Neural cell (in vitro differentiated cells): ENCODE results near the gene CD247. TPM values are rescaled to one million over a fixed set of nuclear protein-coding genes. Genes with fewer than 3 reads are reported as not detected.

ENCODE experiments used
- H2AFZ ChIP-seq: fragments of 200-600, 300-800 bp; sonication (generic), shearing (Covaris generic); 2 replicates; pipeline ENCODE4 v1.6.0; 2014; ENCODE audit warnings: low read depth, mild to moderate bottlenecking, antibody characterized with exemption, low read length, moderate library complexity
- H3F3A ChIP-seq: fragments of 200-600 bp; shearing (Covaris generic); 2 replicates; pipeline ENCODE4 v1.6.1; 2016; ENCODE audit warnings: mild to moderate bottlenecking, moderate library complexity, mixed read lengths, antibody characterized with exemption, low read length; ENCODE audit not compliant: insufficient read depth, poor library complexity, severe bottlenecking
- H3K27ac ChIP-seq: fragments of 200-600, 300-800 bp; sonication (generic), shearing (Covaris generic); 2 replicates; pipeline ENCODE4 v1.5.1; 2014; ENCODE audit warnings: mild to moderate bottlenecking, low read length, moderate library complexity
- H3K27me3 ChIP-seq: fragments of 300-800, 200-600 bp; sonication (generic), shearing (Covaris generic); 2 replicates; pipeline ENCODE4 v1.6.0; 2014; ENCODE audit warnings: mild to moderate bottlenecking, low read depth, low read length, moderate library complexity; ENCODE audit not compliant: insufficient read depth
- H3K36me3 ChIP-seq: fragments of 300-800, 200-600 bp; sonication (generic), shearing (Covaris generic); 2 replicates; pipeline ENCODE4 v1.5.1; 2014; ENCODE audit warnings: mild to moderate bottlenecking, antibody characterized with exemption, low read length, moderate library complexity; ENCODE audit not compliant: insufficient read depth
- H3K4me2 ChIP-seq: fragments of 300-800, 200-600 bp; sonication (generic), shearing (Covaris generic); 2 replicates; pipeline ENCODE4 v1.6.0; 2014; ENCODE audit warnings: mild to moderate bottlenecking, low read length
- H3K4me3 ChIP-seq: fragments of 300-800, 200-600 bp; sonication (generic), shearing (Covaris generic); 2 replicates; pipeline ENCODE4 v1.5.1; 2014; ENCODE audit warnings: mild to moderate bottlenecking, low read length, moderate library complexity
- H3K79me2 ChIP-seq: fragments of 200-600 bp; shearing (Covaris generic); replicated peaks from 2 replicates; pipeline ENCODE4 v1.6.0; 2014; ENCODE audit warnings: mild to moderate bottlenecking, low read length, moderate library complexity; ENCODE audit not compliant: insufficient read depth
- H3K9ac ChIP-seq: fragments of 300-800, 200-600 bp; sonication (generic), shearing (Covaris generic); 2 replicates; pipeline ENCODE4 v1.6.1; 2016; ENCODE audit warnings: mild to moderate bottlenecking, low read length, mixed read lengths
- H3K9me2 ChIP-seq: fragments of 200-600 bp; shearing (Covaris generic); 2 replicates; pipeline ENCODE4 v1.6.1; 2016; ENCODE audit warnings: mild to moderate bottlenecking, low read length, mixed read lengths; ENCODE audit not compliant: insufficient read depth
- H3K9me3 ChIP-seq: fragments of 200-600, 300-800 bp; sonication (generic), shearing (Covaris generic); 2 replicates; pipeline ENCODE4 v1.6.1; 2016; ENCODE audit warnings: mild to moderate bottlenecking, mixed run types, low read length, moderate library complexity, mixed read lengths
- H4K20me1 ChIP-seq: fragments of 200-600 bp; shearing (Covaris generic); 2 replicates; pipeline ENCODE4 v1.6.1; 2016; ENCODE audit warnings: mild to moderate bottlenecking, mixed run types; ENCODE audit not compliant: insufficient read depth
- CTCF ChIP-seq: fragments of 450-650 bp; IDR thresholded peaks from 2 replicates; pipeline ENCODE4 v1.5.1; 2014; ENCODE audit warnings: antibody characterized with exemption, mild to moderate bottlenecking, moderate library complexity; ENCODE audit not compliant: poor library complexity, severe bottlenecking
- EP300 ChIP-seq: fragments of 450-650 bp; conservative IDR thresholded peaks from 2 replicates; pipeline ENCODE4 v1.6.1; 2014; ENCODE audit warnings: antibody characterized with exemption, mild to moderate bottlenecking, moderate library complexity; ENCODE audit not compliant: poor library complexity, severe bottlenecking
- EZH2 ChIP-seq: fragments of 200-600, 300-800 bp; shearing (Covaris generic), sonication (generic); IDR thresholded peaks from 2 replicates; pipeline ENCODE4 v1.6.1; 2014; ENCODE audit warnings: antibody characterized with exemption, low read length, borderline replicate concordance, mild to moderate bottlenecking; ENCODE audit not compliant: insufficient read depth, poor library complexity, severe bottlenecking
- MXI1 ChIP-seq: fragments of 450-650 bp; conservative IDR thresholded peaks from 2 replicates; pipeline ENCODE4 v1.6.1; 2014; ENCODE audit warnings: antibody characterized with exemption, mild to moderate bottlenecking; ENCODE audit not compliant: poor library complexity, severe bottlenecking
- POLR2AphosphoS5 ChIP-seq: IDR thresholded peaks from 2 replicates; pipeline ENCODE4 v1.6.1; 2012
- RAD21 ChIP-seq: fragments of 450-650 bp; conservative IDR thresholded peaks from 2 replicates; pipeline ENCODE4 v1.6.1; 2014; ENCODE audit warnings: antibody characterized with exemption, mild to moderate bottlenecking, moderate library complexity
- SMC3 ChIP-seq: fragments of 450-650 bp; conservative IDR thresholded peaks from 2 replicates; pipeline ENCODE4 v1.6.1; 2014; ENCODE audit warnings: antibody characterized with exemption, mild to moderate bottlenecking, moderate library complexity; ENCODE audit not compliant: poor library complexity
- TAF1 ChIP-seq: IDR thresholded peaks from 2 replicates; pipeline ENCODE4 v1.6.1; 2012; ENCODE audit warnings: low read depth
- polyA plus RNA-seq: library from polyadenylated mRNA; depleted of rRNA; stranded (reverse); fragments of >200 nt; gene quantifications from 2 replicates; pipeline ENCODE4 v1.2.3, GENCODE V29; 2014
- TF ChIP-seq, protein P1 (sequence below): IDR thresholded peaks from 2 replicates; pipeline ENCODE4 v1.6.1; 2012; ENCODE audit warnings: borderline replicate concordance

CD247 gene
- polyA plus RNA-seq, 1 donor from 2014 or later, result not detected

DNA sequence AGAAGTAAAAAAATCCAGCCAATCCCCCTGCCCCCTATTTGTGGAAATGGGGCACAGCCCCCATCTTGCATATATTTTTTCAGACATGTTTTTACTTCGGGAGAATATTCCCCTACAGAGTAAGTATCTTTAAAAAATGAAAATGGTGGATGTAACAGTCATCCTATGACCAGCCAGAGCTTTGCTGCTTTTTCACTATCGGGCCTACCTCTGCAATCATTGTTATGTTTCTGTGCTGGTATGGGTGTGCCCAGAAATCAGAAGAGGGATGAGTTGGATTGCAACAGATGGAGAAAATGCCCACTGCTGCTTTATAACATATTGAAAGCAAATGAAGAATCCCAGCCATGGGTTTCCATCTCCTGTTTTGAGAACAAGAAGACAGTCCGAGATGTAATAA is 2.9 kb downstream of the CD247 start:
- Histone ChIP-seq H3K36me3 (no peaks in the 10 kb centered on the region), H3K9me2 (no peaks in the 10 kb centered on the region), H3K9me3 (no peaks in the 10 kb centered on the region), H3K79me2 (no peaks in the 10 kb centered on the region), H3K4me3 (no peak overlapping the region), H3K9ac (no peak overlapping the region), H3K27me3 (no peaks in the 10 kb centered on the region), H3K4me2 (no peak overlapping the region), H3F3A (no peaks in the 10 kb centered on the region), H4K20me1 (no peaks in the 10 kb centered on the region), H3K27ac (no peak overlapping the region), H2AFZ (no peak overlapping the region)
- TF ChIP-seq SMC3, result no peak
- no peak for TF ChIP-seq POLR2AphosphoS5
- TF ChIP-seq CTCF, result no peak
- no peak for TF ChIP-seq RAD21
- TF ChIP-seq TAF1, result no peak
- TF ChIP-seq, protein P1, sequence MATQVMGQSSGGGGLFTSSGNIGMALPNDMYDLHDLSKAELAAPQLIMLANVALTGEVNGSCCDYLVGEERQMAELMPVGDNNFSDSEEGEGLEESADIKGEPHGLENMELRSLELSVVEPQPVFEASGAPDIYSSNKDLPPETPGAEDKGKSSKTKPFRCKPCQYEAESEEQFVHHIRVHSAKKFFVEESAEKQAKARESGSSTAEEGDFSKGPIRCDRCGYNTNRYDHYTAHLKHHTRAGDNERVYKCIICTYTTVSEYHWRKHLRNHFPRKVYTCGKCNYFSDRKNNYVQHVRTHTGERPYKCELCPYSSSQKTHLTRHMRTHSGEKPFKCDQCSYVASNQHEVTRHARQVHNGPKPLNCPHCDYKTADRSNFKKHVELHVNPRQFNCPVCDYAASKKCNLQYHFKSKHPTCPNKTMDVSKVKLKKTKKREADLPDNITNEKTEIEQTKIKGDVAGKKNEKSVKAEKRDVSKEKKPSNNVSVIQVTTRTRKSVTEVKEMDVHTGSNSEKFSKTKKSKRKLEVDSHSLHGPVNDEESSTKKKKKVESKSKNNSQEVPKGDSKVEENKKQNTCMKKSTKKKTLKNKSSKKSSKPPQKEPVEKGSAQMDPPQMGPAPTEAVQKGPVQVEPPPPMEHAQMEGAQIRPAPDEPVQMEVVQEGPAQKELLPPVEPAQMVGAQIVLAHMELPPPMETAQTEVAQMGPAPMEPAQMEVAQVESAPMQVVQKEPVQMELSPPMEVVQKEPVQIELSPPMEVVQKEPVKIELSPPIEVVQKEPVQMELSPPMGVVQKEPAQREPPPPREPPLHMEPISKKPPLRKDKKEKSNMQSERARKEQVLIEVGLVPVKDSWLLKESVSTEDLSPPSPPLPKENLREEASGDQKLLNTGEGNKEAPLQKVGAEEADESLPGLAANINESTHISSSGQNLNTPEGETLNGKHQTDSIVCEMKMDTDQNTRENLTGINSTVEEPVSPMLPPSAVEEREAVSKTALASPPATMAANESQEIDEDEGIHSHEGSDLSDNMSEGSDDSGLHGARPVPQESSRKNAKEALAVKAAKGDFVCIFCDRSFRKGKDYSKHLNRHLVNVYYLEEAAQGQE, result no peak
- TF ChIP-seq EP300, result no peak
- TF ChIP-seq EZH2, result no peak
- TF ChIP-seq MXI1, result no peak

DNA sequence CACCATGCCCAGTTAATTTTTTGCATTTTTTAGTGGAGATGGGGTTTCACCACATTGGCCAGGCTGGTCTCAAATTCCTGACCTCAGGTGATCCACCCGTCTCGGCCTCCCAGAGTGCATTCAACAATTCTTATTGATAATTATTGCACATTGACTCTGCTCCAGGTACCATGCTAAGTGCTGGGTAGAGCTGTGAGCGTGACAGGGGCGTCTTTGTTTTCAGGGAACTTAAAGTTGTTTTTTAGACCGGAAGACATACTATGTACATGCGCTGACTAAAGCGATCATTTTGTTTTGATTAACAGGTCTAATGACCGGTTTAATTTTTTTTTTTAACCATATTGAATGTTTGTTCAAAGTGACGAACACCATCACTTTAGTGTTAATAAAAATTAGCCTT is 4.0 kb downstream of the CD247 start:
- Histone ChIP-seq H3K79me2 (no peaks in the 10 kb centered on the region), H3K27ac (no peak overlapping the region), H3F3A (no peaks in the 10 kb centered on the region)

GRCh38 chr1:167512046-167512654 is 6.2 kb downstream of the CD247 start:
- H3K27me3 ChIP-seq, result no peaks in the 10 kb centered on the region
- H3K9me3 ChIP-seq, result no peaks in the 10 kb centered on the region
- no peaks in the 10 kb centered on the region for H3K79me2 ChIP-seq
- no peaks in the 10 kb centered on the region for H3K36me3 ChIP-seq
- no peaks in the 10 kb centered on the region for H3F3A ChIP-seq
- no peak for TF ChIP-seq POLR2AphosphoS5
- TF ChIP-seq TAF1, result no peak
- no peak for TF ChIP-seq MXI1
- TF ChIP-seq SMC3, result no peak
- no peak for TF ChIP-seq EP300
- no peak for TF ChIP-seq EZH2
- no peak for TF ChIP-seq CTCF
- TF ChIP-seq, protein P1, result no peak
- TF ChIP-seq RAD21, result no peak
- H4K20me1 ChIP-seq, result no peaks in the 10 kb centered on the region
- no peak overlapping the region for H3K27ac ChIP-seq
- H3K9me2 ChIP-seq, result no peaks in the 10 kb centered on the region
- no peak overlapping the region for H2AFZ ChIP-seq
- H3K9ac ChIP-seq, result no peak overlapping the region
- no peak overlapping the region for H3K4me2 ChIP-seq
- no peak overlapping the region for H3K4me3 ChIP-seq

More for the DNA sequence above, 4.0 kb downstream of the CD247 start:
- Histone ChIP-seq H4K20me1 (no peaks in the 10 kb centered on the region), H2AFZ (no peak overlapping the region), H3K4me2 (no peak overlapping the region), H3K4me3 (no peak overlapping the region), H3K9ac (no peak overlapping the region), H3K9me2 (no peaks in the 10 kb centered on the region), H3K27me3 (no peaks in the 10 kb centered on the region), H3K36me3 (no peaks in the 10 kb centered on the region), H3K9me3 (no peaks in the 10 kb centered on the region)
- no peak for TF ChIP-seq SMC3
